Left cardiac atrium (tissue), 4 donors: ENCODE data around the gene SULT2B1. TPM values are rescaled to one million over a fixed set of nuclear protein-coding genes. Genes with fewer than 3 reads are reported as not detected.
"Not testable (repeated sequence)": the region's sequence is repeated elsewhere in the genome, so short reads cannot be mapped to it uniquely, and the experiment has no call there.

ENCODE experiments used
- ATAC-seq, 2 donors: fragments of 200-7000 bp; cut with Tn5 transposase; one replicate each; pipeline ENCODE4 v1.9.1; 2020; ENCODE audit warnings: mild to moderate bottlenecking in 2 of 2, moderate library complexity in 2 of 2
- DNase-seq: peaks from one replicate; pipeline ENCODE4 v3.0.0-alpha.2; 2020
- intact Hi-C, 2 donors: fragments of 100-400 bp; cut with DNase I; formaldehyde crosslinking; loops; one replicate each; pipeline versions ENCODE4 v1.14.1 to v1.15.1; 2022 to 2023
- total RNA-seq, 2 donors: library from RNA; stranded (reverse); fragmentation: NEBNext Ultra II Directional; extraction: Animal tissue kit (Norgen Biotek cat#: 25700); gene quantifications; one replicate each; pipeline ENCODE4 v1.2.1, GENCODE V29; 2021
- donor health status: DM: no; HTN: yes; CAD: no.
- donor health status: DM: no; HTN: yes; CAD: no; lungs with severe emphysema.
- donor health status: DM: yes; HTN: yes; CAD: no.
- donor health status: Dilated cardiomyopathy.

Gene SULT2B1
- total RNA-seq, 2 donors from 2014 or later = 0.39 to 0.71 TPM

DNA sequence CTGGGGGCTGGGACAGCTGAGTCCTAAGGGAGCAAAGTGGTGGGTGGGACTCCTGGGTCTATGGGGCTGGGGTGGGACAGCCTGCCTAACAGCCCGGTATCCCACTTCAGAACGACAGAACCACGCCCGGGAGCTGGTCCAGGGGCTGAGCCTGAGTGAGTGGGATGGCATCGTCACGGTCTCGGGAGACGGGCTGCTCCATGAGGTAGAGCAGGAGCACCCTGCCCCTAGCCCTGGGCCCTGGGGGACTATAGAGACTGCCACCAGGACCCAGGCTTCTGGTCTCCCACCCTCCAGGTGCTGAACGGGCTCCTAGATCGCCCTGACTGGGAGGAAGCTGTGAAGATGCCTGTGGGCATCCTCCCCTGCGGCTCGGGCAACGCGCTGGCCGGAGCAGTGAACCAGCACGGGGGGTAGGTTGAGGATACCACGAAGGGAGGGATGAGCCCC, 75.9 kb downstream of the SULT2B1 start:
- ATAC-seq = no peak
- intact Hi-C loops = no loop called here
- no peak for DNase-seq

DNA sequence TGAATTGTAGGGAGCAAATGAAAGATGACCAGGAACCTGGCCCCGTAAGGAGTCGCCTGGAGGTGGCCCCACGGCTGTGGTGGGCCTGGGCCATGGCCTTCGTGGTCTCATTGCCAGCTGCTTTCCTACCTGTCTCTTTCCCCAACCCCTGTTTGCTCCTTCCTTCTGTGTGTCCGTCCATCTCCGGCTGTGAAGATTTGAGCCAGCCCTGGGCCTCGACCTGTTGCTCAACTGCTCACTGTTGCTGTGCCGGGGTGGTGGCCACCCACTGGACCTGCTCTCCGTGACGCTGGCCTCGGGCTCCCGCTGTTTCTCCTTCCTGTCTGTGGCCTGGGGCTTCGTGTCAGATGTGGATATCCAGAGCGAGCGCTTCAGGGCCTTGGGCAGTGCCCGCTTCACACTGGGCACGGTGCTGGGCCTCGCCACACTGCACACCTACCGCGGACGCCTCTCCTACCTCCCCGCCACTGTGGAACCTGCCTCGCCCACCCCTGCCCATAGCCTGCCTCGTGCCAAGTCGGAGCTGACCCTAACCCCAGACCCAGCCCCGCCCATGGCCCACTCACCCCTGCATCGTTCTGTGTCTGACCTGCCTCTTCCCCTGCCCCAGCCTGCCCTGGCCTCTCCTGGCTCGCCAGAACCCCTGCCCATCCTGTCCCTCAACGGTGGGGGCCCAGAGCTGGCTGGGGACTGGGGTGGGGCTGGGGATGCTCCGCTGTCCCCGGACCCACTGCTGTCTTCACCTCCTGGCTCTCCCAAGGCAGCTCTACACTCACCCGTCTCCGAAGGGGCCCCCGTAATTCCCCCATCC, 76.7 kb downstream of the SULT2B1 start:
- intact Hi-C loops = no loop called here
- DNase-seq (no peak), ATAC-seq (no peak)

DNA sequence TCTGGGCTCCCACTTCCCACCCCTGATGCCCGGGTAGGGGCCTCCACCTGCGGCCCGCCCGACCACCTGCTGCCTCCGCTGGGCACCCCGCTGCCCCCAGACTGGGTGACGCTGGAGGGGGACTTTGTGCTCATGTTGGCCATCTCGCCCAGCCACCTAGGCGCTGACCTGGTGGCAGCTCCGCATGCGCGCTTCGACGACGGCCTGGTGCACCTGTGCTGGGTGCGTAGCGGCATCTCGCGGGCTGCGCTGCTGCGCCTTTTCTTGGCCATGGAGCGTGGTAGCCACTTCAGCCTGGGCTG, 77.3 kb downstream of the SULT2B1 start:
- ATAC-seq (no peak), DNase-seq (peak; percentile 35)
- intact Hi-C loops = no loop called here

DNA sequence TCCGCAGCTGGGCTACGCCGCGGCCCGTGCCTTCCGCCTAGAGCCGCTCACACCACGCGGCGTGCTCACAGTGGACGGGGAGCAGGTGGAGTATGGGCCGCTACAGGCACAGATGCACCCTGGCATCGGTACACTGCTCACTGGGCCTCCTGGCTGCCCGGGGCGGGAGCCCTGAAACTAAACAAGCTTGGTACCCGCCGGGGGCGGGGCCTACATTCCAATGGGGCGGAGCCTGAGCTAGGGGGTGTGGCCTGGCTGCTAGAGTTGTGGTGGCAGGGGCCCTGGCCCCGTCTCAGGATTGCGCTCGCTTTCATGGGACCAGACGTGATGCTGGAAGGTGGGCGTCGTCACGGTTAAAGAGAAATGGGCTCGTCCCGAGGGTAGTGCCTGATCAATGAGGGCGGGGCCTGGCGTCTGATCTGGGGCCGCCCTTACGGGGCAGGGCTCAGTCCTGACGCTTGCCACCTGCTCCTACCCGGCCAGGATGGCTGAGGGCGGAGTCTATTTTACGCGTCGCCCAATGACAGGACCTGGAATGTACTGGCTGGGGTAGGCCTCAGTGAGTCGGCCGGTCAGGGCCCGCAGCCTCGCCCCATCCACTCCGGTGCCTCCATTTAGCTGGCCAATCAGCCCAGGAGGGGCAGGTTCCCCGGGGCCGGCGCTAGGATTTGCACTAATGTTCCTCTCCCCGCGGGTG, 77.8 kb downstream of the SULT2B1 start:
- DNase-seq (peak; percentile 67), ATAC-seq (peak; percentile 20 to 58)
- intact Hi-C loops = no loop called here

DNA sequence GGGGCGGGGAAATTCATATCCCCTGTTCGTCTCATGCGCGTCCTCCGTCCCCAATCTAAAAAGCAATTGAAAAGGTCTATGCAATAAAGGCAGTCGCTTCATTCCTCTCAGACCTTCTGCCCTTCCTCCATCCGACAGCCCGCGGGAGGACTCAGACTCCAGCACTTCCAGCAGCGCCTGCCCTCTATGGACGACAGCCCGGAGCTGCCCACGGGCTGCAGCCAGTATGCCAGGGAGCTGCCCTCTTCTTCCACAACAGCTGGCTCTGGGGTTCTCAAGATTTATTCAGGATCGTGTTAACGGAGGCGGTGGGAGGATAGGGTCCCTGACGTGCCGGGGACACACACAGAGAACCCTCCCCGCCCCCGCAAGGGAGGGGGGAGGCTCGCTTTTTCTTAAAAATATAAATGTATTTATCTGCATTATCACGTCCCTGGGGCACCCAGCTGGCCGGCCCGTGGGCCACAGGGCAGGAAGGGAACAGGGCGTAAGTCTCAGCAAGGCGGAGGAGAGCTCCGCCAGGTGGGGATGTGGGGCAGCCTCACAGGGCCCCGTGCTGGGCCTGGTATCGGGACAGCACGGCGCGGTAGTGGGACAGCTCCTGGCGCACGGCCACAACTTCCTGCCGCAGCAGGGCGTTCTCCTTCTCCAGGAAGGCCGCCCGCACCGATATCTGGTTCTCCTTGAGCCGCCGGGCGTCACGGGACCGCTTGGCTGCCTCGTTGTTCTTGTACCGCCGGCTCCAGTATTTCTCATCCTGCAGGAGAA, 78.5 kb downstream of the SULT2B1 start:
- intact Hi-C loops = no loop called here
- ATAC-seq = peak in 1 of 2 donors; percentile 6
- peak; percentile 90 for DNase-seq

DNA sequence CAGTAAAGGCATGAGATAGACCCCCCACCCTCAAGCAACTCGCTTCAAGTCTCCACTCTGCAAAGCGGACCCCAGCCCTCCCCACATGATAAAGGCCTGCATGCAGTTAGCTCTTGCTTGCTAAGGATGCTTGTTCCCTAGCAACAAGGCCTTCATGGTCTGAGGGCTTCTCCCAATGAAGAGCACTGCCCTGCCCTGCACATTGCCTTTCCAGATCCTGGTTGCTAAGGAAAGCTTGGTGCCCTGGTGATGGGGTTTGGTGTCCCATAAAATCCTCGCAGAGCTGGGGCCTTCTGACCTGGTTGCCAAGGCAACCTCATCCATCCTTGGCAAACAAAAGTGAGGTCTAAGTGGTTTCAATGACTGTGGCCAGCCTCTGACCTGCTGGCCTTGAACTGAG, 79.3 kb downstream of the SULT2B1 start:
- intact Hi-C loops = no loop called here
- no peak for ATAC-seq

DNA sequence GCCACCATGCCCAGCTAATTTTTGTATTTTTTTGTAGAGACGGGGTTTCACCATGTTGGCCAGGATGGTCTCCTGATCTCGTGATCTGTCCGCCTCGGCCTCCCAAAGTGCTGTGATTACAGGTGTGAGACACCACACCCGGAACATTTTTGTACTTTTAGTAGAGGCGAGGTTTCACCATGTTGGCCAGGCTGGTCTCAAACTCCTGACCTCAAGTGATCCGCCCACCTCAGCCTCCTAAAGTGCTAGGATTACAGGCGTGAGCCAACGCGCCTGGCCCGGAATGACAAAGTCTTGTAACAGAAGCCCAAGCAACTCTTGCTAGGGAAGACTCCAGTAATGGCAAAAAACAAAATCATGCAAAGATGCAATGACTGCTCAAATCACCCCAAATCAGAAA, 80.3 kb downstream of the SULT2B1 start:
- intact Hi-C loops, ATAC-seq, DNase-seq: not testable (repeated sequence)

More for the DNA sequence above, 79.3 kb downstream of the SULT2B1 start:
- no peak for DNase-seq

DNA sequence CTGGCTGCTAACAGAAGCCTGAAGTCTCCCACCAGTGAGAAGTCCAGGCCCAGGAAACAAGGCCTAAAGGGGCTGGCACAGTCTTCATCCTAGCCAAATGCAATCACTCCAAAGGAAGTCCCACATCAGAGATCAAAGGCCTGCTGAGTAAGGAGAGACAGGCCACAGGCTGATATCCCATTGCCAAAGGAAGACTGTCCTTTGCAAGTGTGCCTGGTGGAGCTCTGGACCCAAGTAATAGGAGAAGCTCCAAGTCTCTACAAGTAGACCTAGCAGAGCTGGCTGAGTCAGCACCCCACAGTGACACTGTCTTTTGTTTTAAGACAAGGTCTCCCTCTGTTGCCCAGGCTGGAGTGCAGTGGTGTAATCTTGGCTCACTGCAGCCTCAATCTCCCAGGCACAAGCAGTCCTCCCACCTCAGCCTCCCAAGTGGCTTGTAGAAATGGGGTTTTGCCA, 80.7 kb downstream of the SULT2B1 start:
- no peak for ATAC-seq
- intact Hi-C loops = no loop called here
- peak; percentile 41 for DNase-seq

DNA sequence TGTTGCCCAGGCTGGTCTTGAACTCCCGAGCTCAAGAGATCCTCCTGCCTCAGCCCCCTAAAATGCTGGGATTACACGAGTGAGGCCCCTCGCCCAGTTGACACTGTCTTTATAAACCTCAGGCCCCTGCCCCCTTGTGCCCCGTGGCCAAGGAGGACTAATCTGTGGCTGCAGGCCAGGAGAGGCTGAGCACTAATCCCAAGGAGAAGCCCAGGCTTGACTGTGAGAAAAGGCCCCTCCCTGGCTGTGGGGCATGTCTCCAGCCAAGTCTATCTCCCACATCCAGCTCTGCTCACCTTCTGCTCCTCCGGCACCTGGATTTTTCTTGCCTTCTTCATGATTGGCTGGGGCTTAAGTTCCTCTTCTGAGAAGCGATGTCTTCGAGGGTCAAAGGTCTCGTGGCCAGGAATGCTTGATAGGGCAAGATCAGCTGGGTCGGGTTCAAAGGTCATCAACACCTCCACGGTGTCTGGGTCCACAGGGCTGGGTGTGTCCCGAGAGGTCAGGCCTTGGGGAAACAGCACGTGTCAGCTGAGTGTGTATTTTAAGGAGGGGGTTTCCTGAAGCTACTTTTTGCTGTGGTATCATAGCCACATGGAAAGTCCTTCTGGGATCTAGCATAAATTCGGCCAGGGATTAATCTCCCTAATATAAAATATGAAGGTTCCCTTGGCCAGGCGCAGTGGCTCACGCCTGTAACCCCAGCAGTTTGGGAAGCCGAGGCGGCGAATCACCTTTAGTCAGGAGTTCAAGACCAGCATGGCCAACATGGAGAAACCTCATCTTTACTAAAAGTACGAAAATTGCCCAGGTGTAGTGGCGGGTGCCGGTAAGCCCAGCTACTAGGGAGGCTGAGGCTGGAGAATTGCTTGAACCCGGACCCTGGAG, 81.4 kb downstream of the SULT2B1 start:
- DNase-seq = peak; percentile 36
- ATAC-seq = no peak
- intact Hi-C loops = no loop called here

DNA sequence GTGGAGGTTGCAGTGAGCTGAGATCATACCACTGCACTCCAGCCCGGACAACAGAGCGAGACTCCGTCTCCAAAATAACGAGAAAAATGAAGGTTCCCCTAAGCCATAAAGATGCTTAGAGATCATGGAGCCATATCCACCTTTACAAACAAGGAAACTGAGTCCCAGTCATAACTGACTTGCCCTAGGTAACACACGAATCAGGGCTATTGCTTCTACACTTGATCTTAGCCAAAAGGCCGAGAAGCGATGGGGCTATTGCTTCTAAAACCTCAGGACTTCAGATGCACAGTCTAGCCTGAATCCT, 82.0 kb downstream of the SULT2B1 start:
- intact Hi-C loops = no loop called here
- ATAC-seq (no peak), DNase-seq (no peak)

DNA sequence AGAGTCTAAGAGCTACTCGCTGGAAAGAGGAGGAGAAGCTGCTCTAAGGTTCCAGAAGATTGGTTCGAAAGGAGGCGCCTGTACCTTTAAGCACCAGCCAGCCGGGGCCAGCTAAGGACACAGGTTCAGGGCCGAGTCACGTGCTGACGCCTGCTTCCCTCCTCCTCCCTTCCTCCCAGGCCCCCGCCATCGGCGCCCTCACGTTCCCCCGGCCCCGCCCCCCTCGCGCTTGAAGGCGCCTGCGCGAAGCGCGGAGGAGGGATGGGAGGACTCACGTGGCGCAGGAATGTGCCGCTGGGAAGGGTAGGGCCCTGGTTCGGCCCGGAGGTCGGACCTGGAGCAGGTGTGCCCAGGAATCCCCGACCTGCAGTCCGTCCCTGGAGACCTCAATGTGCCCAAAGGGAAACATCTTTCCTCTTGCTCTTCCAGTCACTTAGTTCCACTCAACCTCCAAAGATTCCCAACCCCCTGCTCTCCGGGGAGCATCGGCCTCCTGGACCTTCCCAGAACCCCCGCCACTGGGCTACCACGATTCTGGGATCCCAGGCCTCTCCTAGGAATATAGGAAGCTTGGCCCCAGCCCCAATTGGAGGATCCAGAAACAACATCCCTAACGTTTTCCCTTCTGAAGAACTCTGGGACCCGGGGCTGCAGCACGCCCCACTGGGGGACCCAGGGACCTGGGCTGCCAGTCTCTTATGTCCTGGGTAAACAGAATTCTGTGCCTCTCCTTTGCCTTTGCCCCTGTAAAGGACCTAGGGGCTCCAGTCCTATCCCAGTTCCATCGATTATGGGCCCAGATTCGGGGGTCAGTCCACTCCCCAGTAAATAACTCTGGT, 82.7 kb downstream of the SULT2B1 start:
- DNase-seq (peak; percentile 97), ATAC-seq (peak; percentile 55 to 57)
- intact Hi-C loops = no loop called here

DNA sequence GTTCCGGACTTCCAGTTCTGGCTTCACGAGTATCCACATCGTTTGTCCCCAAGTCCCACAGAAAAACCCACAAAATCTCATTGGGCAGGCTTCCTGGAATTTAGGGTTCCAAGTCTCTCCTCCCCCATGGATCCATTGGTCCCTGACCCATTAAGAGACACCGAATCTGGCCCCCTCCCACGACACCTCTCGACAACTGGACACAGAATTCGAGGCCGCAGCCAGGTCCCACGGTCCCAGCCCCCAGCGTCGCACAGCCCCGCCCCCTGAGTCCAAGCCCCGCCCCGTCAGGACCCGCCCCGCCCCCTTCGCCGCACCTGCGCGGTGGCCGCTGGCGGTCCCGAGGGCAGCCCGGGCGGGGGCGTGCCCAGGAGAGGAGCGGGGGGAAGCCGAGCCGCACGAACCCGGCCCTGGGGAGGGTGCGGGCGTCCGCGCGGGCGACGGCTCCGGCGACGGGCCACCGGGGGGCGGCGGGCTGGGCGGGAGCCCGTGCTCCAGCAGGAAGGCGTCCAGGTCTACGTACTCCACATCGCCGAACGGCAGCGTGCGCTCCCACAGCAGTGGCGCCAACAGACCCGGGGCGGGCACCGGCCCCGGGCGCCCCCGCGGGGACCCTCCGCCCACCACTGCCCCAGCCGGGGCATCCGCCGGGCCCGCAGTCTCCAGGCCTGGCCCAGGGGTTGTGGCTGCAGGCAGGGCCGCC, 83.4 kb downstream of the SULT2B1 start:
- peak; percentile 73 for DNase-seq
- peak; percentile 48 to 60 for ATAC-seq
- intact Hi-C loops = no loop called here

DNA sequence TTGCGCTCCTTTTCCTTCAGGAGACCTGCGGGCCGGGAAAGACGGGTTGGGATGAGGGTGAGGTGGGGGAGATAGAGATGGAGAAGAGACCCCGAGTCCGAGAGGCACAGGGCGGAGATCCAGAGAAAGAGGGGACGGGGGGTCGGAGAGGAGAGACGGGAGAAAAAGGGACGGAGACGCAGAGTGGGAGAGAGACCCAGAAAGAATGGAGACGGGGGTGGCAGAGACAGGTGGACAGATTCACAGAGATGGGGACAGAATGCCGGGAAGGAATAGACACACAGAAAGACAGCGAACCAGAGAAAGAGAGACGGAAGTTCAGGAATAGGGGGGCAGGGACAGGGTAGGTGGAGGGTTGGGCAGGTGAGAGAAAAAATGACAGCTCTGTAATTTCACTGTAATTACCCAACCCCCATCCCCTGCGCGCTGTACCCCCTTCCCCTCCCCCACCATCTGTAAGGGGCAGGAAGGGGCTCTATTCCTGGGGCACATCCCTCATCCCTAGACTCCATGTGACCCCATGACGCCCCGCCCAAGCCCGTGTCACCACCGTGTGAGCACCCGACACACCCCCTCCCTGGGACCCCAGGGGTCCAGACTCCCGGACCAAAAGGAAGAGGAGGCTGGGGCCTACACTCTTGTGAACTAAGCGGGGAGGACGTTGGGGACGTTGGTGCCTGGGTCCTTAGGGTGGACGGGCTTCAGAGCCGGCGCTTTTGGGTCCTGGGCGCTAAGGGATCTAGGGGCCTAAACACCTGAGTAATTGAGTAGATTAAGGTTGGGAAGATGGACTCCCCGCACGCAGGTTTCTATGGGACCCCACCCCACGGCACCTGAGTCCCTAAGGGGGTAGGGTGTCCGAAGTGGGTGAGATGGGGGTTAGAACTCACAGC, 84.2 kb downstream of the SULT2B1 start:
- DNase-seq (peak; percentile 50), ATAC-seq (no peak)
- intact Hi-C loops = no loop called here

DNA sequence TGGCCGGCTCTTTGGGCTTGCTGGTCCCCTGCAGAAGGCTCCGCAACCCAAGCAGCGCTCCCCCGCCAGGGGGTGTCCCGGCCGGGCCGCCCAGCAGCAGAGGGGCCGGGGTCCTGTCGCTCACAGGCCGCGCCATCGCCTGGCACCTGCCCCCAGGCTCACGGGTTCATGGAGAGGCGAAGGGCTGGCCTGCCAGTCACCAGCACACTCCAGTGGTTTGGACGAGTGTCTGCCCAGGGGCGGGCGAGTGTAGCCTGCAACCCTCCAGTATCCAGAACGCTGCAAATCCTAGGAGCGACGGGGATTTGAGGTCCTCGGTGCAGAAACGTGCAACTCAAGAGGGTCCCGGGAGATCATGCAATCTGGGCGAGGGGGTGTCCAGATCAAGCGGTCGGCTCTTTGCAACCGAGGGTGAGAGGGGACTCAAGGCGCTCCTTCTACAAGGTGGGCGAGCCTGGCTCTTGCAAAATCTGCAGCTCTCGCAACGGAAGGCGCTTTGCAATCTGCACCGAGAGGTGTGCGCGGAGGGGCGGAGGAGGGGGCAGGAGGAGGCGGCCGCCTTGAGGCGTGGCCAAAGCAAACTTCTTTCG, 85.0 kb downstream of the SULT2B1 start, which contains the start of gene DBP:
Gene DBP (minus strand): TSS at position 521 of the 590 bp plus-strand sequence. CDS start 385 bp downstream, at position 136.
- peak; percentile 53 for DNase-seq
- intact Hi-C loops = no loop called here

DNA sequence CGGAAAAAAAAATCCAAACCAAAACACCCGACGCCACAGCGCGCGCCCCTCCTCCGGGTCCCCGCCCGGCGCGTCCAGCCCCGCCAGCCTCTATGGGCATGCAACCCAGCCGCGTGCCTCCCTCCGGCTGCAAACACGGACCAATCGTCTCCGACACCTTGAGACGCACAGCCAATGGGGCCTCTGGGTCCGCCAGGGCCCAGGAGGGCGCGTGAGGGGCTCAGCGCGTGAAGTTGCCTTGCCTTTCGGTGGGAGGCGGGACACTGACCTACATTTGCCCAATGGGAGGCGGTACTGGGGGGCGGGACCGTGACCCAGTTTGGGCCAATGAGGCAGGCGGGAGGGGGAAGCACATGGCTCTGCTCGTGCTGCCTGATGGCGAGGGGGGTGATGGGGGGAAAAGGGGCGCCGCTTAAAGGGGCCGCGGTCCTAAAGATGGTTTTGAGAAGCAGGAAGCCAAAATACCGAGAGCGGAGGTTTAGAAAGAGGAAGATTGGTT, 85.5 kb downstream of the SULT2B1 start:
- ATAC-seq (peak; percentile 80 to 87), DNase-seq (peak; percentile 99)
- intact Hi-C loops = no loop called here

More for the DNA sequence above, 85.0 kb downstream of the SULT2B1 start, which contains the start of gene DBP:
- ATAC-seq = peak in 1 of 2 donors; percentile 2
